Measurements from ENCODE around the gene CALN1. TPM values are rescaled to one million over a fixed set of nuclear protein-coding genes. Genes with fewer than 3 reads are reported as not detected.

The CALN1 gene
- total and polyA plus RNA-seq, 4 donors = 0.02 to 0.91 (median 0.03) TPM

DNA sequence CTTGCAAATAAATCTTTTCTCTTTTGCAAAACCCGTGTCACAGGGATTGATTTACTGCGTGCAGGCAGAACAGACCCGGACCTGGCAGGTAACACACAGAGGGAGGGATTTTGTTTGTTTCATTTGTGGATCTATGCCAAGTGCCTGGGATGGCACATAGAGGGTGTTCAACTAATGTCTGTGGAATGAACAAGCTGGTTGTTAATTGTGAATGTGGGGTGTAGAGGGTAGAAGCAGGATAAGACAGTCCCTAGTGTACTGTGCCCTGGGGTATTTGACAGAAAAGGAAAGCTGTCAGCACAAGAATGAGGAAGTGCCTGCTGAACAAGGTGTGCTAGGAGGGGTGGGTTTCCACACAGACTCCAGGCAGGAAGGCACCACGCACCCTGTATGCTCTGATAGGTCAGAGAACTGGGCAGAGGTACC lies 331.8 kb downstream of the CALN1 start:
- DNase-seq (no peak), ATAC-seq (ENCODE audit: insufficient read depth, low FRiP score) (no peak)
- Histone ChIP-seq H3K27ac (ENCODE audit: low read depth in 1 of 2, low read length in 1 of 2) (no peak overlapping the region), H3K4me3 (no peak overlapping the region), H3K9me3 (ENCODE audit: control insufficient read depth in 4 of 4, insufficient read depth in 3 of 4, low read length in 3 of 4) (peaks cover 0 to 3% (median 0%) of the 10 kb centered on the region in 4 donors), H3K4me1 (ENCODE audit: control insufficient read depth in 5 of 5, insufficient read depth in 5 of 5, low read length in 5 of 5) (no peaks in the 10 kb centered on the region), H3K27me3 (ENCODE audit: control insufficient read depth in 3 of 3, insufficient read depth in 3 of 3, low read length in 2 of 3) (no peaks in the 10 kb centered on the region), H3K36me3 (ENCODE audit: control insufficient read depth in 4 of 4, insufficient read depth in 4 of 4, low read length in 4 of 4) (no peaks in the 10 kb centered on the region), H3K9ac (ENCODE audit: insufficient read depth in 1 of 2, low read length in 2 of 2) (no peak overlapping the region)
- 27 to 44% methylated on average over 4 of the region's 4 CpGs for WGBS, 2 donors
- TF ChIP-seq, protein P1, sequence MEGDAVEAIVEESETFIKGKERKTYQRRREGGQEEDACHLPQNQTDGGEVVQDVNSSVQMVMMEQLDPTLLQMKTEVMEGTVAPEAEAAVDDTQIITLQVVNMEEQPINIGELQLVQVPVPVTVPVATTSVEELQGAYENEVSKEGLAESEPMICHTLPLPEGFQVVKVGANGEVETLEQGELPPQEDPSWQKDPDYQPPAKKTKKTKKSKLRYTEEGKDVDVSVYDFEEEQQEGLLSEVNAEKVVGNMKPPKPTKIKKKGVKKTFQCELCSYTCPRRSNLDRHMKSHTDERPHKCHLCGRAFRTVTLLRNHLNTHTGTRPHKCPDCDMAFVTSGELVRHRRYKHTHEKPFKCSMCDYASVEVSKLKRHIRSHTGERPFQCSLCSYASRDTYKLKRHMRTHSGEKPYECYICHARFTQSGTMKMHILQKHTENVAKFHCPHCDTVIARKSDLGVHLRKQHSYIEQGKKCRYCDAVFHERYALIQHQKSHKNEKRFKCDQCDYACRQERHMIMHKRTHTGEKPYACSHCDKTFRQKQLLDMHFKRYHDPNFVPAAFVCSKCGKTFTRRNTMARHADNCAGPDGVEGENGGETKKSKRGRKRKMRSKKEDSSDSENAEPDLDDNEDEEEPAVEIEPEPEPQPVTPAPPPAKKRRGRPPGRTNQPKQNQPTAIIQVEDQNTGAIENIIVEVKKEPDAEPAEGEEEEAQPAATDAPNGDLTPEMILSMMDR (IDR thresholded peaks at IDR 0.05; ENCODE audit: control extremely low read depth, extremely low read depth) = no peak

DNA sequence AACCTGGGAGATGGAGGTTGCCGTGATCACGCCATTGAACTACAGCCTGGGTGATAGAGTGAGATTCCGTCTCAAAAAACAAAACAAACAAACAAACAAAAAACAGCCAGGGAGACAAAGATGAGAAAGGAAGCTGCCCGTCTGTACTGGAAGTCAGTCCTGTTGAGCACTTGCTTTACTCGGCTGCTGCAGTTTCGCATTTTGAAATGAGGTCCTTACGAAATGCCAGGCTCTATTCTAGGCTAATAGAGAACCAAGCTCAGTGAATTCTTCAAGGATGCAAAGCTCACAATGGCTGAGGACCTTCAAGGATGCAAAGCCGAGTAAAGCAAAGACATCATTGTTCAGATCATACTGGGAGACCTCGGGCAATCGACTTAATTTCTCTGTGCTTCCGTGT lies 333.3 kb downstream of the CALN1 start:
- ATAC-seq (ENCODE audit: insufficient read depth, low FRiP score) = no peak
- H3K27ac ChIP-seq (ENCODE audit: low read depth in 1 of 2, low read length in 1 of 2) = no peak overlapping the region
- no peaks in the 10 kb centered on the region for H3K36me3 ChIP-seq (ENCODE audit: control insufficient read depth in 4 of 4, insufficient read depth in 4 of 4, low read length in 4 of 4)
- H3K4me1 ChIP-seq (ENCODE audit: control insufficient read depth in 5 of 5, insufficient read depth in 5 of 5, low read length in 5 of 5) = no peaks in the 10 kb centered on the region
- TF ChIP-seq, protein P1 (IDR thresholded peaks at IDR 0.05; ENCODE audit: control extremely low read depth, extremely low read depth) = no peak
- no peaks in the 10 kb centered on the region for H3K27me3 ChIP-seq (ENCODE audit: control insufficient read depth in 3 of 3, insufficient read depth in 3 of 3, low read length in 2 of 3)
- H3K9ac ChIP-seq (ENCODE audit: insufficient read depth in 1 of 2, low read length in 2 of 2) = no peak overlapping the region
- no peak overlapping the region for H3K4me3 ChIP-seq
- no peaks in the 10 kb centered on the region for H3K9me3 ChIP-seq (ENCODE audit: control insufficient read depth in 4 of 4, insufficient read depth in 3 of 4, low read length in 3 of 4)
- WGBS, 2 donors = 79 to 88% methylated on average over 11 of the region's 11 CpGs
- DNase-seq = no peak

DNA sequence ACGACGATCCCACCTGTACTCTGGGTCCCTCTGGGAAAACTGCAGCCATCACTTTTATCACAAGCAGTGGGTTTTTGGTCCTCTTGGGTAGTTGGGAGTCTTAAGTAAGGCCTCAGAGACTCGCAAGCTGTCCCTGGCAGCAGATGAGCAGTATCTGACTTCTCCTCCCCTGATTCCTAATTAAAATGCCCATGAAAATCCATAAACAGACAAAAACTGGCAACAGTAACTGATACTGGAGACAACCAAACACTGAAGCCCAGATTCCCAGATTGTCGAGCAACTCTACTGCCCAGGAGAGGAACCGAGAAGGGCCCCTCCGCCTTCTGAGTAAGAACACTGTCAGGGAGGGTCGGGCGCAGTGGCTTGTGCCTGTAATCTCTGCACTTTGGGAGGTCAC lies 333.8 kb downstream of the CALN1 start:
- Histone ChIP-seq H3K36me3 (ENCODE audit: control insufficient read depth in 4 of 4, insufficient read depth in 4 of 4, low read length in 4 of 4) (no peaks in the 10 kb centered on the region), H3K27ac (ENCODE audit: low read depth in 1 of 2, low read length in 1 of 2) (no peak overlapping the region), H3K9me3 (ENCODE audit: control insufficient read depth in 4 of 4, insufficient read depth in 3 of 4, low read length in 3 of 4) (no peaks in the 10 kb centered on the region), H3K4me1 (ENCODE audit: control insufficient read depth in 5 of 5, insufficient read depth in 5 of 5, low read length in 5 of 5) (no peaks in the 10 kb centered on the region), H3K4me3 (no peak overlapping the region), H3K27me3 (ENCODE audit: control insufficient read depth in 3 of 3, insufficient read depth in 3 of 3, low read length in 2 of 3) (no peaks in the 10 kb centered on the region), H3K9ac (ENCODE audit: insufficient read depth in 1 of 2, low read length in 2 of 2) (no peak overlapping the region)
- TF ChIP-seq, protein P1 (IDR thresholded peaks at IDR 0.05; ENCODE audit: control extremely low read depth, extremely low read depth) = no peak
- DNase-seq (no peak), ATAC-seq (ENCODE audit: insufficient read depth, low FRiP score) (no peak)
- WGBS, 2 donors = 92 to 96% methylated on average over 8 of the region's 8 CpGs

DNA sequence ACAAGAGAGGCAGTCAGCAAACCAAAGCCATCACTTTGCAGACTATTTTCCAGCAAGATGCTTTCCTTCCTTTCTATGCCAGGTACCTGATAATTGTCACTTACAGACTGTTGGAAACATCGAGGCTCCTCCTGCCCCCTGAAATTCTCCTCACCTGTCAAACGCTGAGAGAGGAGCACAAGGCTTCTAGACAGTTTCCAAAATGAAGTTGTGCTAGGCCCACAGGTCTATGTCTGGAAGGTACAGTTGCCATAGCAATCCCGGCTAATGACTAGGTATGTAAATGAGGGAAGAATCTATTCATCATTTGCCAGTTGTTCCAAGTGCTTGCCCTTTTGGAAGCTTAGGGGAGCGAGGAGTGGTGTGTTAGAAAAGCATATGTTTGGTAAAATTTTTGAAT lies 334.4 kb downstream of the CALN1 start:
- no peak overlapping the region for H3K4me3 ChIP-seq
- TF ChIP-seq, protein P1 (IDR thresholded peaks at IDR 0.05; ENCODE audit: control extremely low read depth, extremely low read depth) = no peak
- DNase-seq = no peak
- H3K27ac ChIP-seq (ENCODE audit: low read depth in 1 of 2, low read length in 1 of 2) = no peak overlapping the region
- no peaks in the 10 kb centered on the region for H3K27me3 ChIP-seq (ENCODE audit: control insufficient read depth in 3 of 3, insufficient read depth in 3 of 3, low read length in 2 of 3)
- ATAC-seq (ENCODE audit: insufficient read depth, low FRiP score) = no peak
- H3K9ac ChIP-seq (ENCODE audit: insufficient read depth in 1 of 2, low read length in 2 of 2) = no peak overlapping the region
- no peaks in the 10 kb centered on the region for H3K9me3 ChIP-seq (ENCODE audit: control insufficient read depth in 4 of 4, insufficient read depth in 3 of 4, low read length in 3 of 4)
- no peaks in the 10 kb centered on the region for H3K36me3 ChIP-seq (ENCODE audit: control insufficient read depth in 4 of 4, insufficient read depth in 4 of 4, low read length in 4 of 4)
- WGBS, 2 donors = 86 to 91% methylated on average over 4 of the region's 4 CpGs
- no peaks in the 10 kb centered on the region for H3K4me1 ChIP-seq (ENCODE audit: control insufficient read depth in 5 of 5, insufficient read depth in 5 of 5, low read length in 5 of 5)
